Measurements from ENCODE around the gene RNF8.

Gene RNF8

GRCh38 chr6:37409501-37409900, 55.7 kb downstream of the RNF8 start:
- no peak for TF ChIP-seq CTCF (IDR thresholded peaks at IDR 0.05; ENCODE audit: extremely low read depth, missing control alignments)
- no peak for DNase-seq (ENCODE audit: low spot score)

GRCh38 chr6:37417393-37417792, 63.6 kb downstream of the RNF8 start:
- no peak for TF ChIP-seq CTCF (IDR thresholded peaks at IDR 0.05; ENCODE audit: extremely low read depth, missing control alignments)
- no peak for DNase-seq (ENCODE audit: low spot score)

- no peak for TF ChIP-seq CTCF (IDR thresholded peaks at IDR 0.05; ENCODE audit: extremely low read depth, missing control alignments)
- DNase-seq (ENCODE audit: low spot score): no peak
These were observed 64.9 kb downstream of the RNF8 start for GRCh38 chr6:37418722-37419121.

GRCh38 chr6:37426058-37426944, 72.5 kb downstream of the RNF8 start:
- no peak for DNase-seq (ENCODE audit: low spot score)
- no peak for TF ChIP-seq CTCF (IDR thresholded peaks at IDR 0.05; ENCODE audit: extremely low read depth, missing control alignments)

GRCh38 chr6:37426945-37427510, 73.2 kb downstream of the RNF8 start:
- no peak for TF ChIP-seq CTCF (IDR thresholded peaks at IDR 0.05; ENCODE audit: extremely low read depth, missing control alignments)
- DNase-seq (ENCODE audit: low spot score): no peak

GRCh38 chr6:37429352-37429750, 75.6 kb downstream of the RNF8 start:
- TF ChIP-seq CTCF (IDR thresholded peaks at IDR 0.05; ENCODE audit: extremely low read depth, missing control alignments): no peak
- DNase-seq (ENCODE audit: low spot score): no peak

- DNase-seq (ENCODE audit: low spot score): no peak
- TF ChIP-seq CTCF (IDR thresholded peaks at IDR 0.05; ENCODE audit: extremely low read depth, missing control alignments): no peak
These were observed 78.8 kb downstream of the RNF8 start for GRCh38 chr6:37432590-37432915.

Measured in GM20000 (cell line).